Measurements from ENCODE around the gene SMC2.

The SMC2 gene

DNA sequence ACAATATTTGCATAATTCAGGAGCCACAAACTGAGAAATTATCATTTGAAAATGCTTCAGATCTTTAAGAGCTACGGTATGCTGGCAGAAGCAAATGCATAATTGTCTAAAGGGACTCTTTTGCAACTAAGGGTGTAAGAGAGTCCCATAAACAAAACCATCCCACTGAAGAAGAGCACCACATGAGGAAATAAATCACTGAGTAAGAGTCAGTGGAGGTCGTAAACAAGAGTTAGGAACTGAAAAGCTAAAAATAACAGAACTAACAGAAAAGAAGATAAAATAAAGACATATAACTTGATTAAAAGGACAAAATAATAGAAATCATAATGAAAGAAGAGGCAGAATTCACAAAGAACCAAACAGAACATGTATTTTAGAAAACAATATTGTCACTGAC is 3.5 kb upstream of the SMC2 start:
- TF ChIP-seq, protein P1, sequence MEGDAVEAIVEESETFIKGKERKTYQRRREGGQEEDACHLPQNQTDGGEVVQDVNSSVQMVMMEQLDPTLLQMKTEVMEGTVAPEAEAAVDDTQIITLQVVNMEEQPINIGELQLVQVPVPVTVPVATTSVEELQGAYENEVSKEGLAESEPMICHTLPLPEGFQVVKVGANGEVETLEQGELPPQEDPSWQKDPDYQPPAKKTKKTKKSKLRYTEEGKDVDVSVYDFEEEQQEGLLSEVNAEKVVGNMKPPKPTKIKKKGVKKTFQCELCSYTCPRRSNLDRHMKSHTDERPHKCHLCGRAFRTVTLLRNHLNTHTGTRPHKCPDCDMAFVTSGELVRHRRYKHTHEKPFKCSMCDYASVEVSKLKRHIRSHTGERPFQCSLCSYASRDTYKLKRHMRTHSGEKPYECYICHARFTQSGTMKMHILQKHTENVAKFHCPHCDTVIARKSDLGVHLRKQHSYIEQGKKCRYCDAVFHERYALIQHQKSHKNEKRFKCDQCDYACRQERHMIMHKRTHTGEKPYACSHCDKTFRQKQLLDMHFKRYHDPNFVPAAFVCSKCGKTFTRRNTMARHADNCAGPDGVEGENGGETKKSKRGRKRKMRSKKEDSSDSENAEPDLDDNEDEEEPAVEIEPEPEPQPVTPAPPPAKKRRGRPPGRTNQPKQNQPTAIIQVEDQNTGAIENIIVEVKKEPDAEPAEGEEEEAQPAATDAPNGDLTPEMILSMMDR (IDR thresholded peaks at IDR 0.05; ENCODE audit: low read depth, low read length), result no peak
- DNase-seq (ENCODE audit: extremely low read depth, low read depth), result no peak

DNA sequence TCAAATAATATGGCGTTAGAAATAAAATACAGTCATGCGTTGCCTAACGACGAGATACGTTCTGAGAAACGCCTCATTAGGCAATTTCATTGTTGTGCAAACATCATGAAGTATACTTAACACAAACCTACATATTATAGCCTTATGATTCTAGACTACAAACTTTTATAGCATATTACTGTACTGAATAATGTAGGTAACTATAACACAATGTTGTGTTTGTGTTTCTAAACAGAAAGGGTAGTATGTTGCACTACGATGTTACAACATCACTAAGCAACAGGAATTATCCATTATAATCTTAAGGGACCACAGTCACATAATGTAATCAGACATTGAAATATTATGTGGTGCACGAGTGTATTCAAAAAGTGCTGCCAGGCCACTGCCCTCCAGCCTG is 3.0 kb upstream of the SMC2 start:
- no peak for DNase-seq (ENCODE audit: extremely low read depth, low read depth)
- TF ChIP-seq, protein P1 (IDR thresholded peaks at IDR 0.05; ENCODE audit: low read depth, low read length), result no peak

DNA sequence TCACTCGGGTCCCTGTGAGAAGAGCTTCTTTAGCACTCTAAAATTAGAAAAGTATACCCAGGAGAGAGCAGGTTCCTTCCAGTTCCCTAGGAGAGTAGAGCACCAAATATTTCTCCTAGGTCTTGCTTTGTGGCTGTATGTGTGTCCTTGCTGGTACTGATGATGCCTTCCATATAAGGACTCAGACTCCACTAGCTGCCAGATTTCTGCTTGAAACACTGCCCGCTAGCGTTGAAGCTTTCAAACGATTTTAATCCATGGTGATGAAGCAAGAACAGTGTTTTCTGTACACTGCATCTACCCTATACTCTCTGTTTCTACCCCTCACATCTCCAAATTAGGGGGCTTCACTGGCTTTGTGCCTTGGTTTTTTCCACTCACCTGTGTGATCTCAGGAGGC is 2.4 kb upstream of the SMC2 start:
- no peak for DNase-seq (ENCODE audit: extremely low read depth, low read depth)
- TF ChIP-seq, protein P1 (IDR thresholded peaks at IDR 0.05; ENCODE audit: low read depth, low read length), result no peak

DNA sequence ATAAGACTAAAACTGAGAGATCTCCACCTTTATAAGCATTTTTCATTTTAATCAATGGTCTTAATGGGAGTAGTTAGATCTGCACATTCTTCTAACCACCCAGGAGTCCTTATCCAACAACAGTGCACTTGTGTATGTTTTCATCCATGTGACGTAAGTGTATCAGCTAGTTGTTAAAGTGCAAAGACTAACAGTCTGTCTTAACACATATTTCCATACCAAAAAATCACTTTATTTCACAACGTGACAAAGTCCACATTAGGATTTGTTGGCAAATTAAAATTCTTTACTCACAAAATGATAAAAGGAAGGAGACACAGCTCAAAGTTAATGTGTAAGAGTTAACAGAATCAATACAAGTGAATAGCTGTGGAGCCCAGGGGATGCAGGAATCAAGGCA is 1.9 kb upstream of the SMC2 start:
- TF ChIP-seq, protein P1 (IDR thresholded peaks at IDR 0.05; ENCODE audit: low read depth, low read length), result no peak
- DNase-seq (ENCODE audit: extremely low read depth, low read depth), result no peak

DNA sequence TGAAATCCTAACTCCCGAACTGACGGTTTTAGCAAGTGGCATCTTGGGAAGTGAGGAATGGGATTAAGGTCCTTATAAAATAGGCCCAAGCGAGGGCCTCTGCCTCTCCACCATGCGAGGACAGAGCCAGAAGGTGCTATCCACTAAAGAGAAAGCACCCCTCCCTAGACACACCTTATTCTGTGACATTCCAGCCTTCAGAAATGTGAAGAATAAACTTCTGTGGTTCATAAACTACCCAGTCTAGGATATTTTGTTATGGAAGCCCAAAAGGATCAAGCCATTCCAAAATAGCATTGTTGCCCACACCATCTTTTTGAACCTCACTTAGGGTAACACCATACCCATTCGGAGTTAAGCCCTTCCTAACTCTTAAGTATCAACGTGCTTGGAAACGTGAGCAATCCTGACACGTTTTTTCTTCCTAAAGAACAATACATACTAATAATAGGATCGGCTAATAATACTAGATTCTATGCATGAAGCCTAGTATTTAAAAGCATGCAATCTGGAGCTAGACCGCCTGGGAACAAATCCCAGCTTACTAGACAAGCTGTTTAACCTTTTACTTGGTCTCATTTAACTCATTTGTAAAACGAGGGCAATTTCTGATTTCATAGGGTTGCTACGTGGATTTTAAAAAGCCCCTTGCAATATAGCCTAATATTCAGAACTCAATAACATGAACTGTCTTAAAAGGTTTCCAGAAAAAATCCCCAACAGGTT is 1.1 kb upstream of the SMC2 start:
- TF ChIP-seq, protein P1 (IDR thresholded peaks at IDR 0.05; ENCODE audit: low read depth, low read length), result no peak
- DNase-seq (ENCODE audit: extremely low read depth, low read depth), result no peak

DNA sequence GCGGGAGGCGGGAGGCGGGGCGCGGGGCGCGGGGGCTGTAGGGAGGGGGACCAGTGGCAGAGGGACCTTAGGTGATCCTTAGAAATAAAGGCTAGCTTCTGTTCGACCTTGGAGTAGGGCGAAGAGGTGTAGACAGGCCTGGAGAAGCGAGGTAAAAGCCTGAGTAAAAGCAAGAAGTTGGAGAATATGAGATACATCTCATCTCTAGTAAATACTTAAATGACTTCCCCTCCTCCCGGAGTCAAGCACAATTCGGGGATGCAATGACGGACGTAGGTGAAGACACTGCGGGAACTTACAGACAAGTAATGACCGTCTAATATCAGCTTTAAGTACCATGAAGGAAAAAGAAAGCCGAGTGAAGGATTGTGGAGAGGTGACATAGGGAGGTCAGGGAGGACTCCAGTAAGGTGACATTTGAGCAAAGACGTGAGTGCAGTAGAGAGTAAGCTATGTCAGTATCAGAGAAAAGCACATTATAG is 466 bp downstream of the SMC2 start:
- TF ChIP-seq, protein P1 (IDR thresholded peaks at IDR 0.05; ENCODE audit: low read depth, low read length), result no peak
- no peak for DNase-seq (ENCODE audit: extremely low read depth, low read depth)

DNA sequence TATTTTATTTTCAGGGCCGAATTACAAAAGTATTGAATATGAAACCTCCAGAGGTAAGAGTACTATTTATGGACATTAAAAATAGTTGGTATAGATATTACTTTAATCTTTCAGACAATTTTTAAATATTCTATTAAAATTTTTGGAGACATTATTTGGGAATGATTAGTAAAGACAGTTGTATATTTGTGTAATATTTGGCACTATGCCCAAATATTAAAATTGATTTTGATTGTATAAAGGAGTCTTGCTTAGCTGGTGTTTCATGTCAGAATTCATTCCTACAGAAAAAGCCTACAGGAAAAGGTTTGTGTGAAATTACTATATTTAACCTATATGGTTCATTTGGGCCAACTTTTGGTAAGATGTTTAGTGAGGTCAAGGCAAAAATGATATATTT is 5.5 kb downstream of the SMC2 start:
- TF ChIP-seq, protein P1 (IDR thresholded peaks at IDR 0.05; ENCODE audit: low read depth, low read length), result no peak
- no peak for DNase-seq (ENCODE audit: extremely low read depth, low read depth)
